GM18526 (cell line): ENCODE measurements around the gene PGF.

Source experiments
- POLR2A ChIP-seq: IDR thresholded peaks from 3 replicates; pipeline ENCODE4 v1.6.1; 2011; ENCODE audit not compliant: insufficient read length; ENCODE audit errors: extremely low read depth

PGF gene

GRCh38 chr14:74952180-74952665 lies 3.2 kb downstream of the PGF start:
- TF ChIP-seq POLR2A, result no peak

- no peak for TF ChIP-seq POLR2A
These were observed 3.8 kb downstream of the PGF start for GRCh38 chr14:74951443-74952179.

- TF ChIP-seq POLR2A, result no peak
These were observed 4.5 kb downstream of the PGF start for GRCh38 chr14:74950795-74951442.

DNA sequence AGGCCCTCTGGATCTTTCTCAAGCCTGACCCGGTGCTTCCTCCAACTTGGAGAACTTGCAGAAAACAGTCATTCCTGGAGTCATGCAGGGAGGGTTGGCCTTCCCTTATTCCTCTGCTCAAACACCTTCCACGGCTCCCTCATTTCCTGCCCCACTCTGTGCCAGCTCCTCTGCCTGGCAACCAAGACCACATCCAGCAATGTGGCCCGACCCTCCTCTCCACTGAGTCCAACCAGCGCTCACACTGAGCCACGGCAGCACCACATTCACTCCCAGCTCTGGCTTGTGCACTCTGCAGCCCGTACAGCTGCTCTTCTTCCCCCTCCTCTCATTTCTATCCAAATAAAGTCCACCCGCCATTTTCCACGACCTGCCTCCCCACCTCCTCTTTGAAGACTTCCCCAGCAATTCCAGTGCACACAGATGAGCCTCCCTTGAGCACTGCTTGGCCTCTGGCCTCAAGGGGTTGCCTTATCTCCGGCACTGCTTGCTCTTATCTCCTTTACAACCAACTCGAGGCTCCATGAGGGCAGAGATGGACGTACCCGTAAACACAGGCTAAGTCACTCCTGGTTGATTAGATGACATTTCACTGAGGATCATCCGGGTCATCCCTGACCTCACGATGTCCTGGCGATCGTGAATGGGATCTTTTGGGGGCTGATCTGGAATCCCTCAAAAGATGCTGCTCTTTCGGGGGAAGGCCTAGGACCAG lies 5.4 kb downstream of the PGF start:
- TF ChIP-seq POLR2A, result no peak

DNA sequence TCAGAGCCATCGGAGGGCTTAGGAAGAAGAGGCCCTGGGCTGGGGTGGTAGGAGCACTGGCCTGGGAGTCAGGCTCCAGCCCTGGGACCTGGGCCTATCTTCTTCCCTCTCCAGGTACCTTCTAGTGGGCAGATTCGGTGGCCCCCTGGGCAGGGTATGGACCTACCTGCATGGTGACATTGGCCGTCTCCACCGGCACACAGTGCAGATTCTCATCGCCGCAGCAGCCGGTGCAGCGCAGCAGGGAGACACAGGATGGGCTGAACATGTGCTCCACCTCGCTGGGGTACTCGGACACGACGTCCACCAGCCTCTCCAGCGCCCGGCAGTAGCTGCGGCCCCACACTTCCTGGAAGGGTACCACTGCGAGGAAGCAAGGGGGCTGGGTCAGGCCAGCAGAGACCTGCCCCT lies 6.2 kb downstream of the PGF start:
- no peak for TF ChIP-seq POLR2A

DNA sequence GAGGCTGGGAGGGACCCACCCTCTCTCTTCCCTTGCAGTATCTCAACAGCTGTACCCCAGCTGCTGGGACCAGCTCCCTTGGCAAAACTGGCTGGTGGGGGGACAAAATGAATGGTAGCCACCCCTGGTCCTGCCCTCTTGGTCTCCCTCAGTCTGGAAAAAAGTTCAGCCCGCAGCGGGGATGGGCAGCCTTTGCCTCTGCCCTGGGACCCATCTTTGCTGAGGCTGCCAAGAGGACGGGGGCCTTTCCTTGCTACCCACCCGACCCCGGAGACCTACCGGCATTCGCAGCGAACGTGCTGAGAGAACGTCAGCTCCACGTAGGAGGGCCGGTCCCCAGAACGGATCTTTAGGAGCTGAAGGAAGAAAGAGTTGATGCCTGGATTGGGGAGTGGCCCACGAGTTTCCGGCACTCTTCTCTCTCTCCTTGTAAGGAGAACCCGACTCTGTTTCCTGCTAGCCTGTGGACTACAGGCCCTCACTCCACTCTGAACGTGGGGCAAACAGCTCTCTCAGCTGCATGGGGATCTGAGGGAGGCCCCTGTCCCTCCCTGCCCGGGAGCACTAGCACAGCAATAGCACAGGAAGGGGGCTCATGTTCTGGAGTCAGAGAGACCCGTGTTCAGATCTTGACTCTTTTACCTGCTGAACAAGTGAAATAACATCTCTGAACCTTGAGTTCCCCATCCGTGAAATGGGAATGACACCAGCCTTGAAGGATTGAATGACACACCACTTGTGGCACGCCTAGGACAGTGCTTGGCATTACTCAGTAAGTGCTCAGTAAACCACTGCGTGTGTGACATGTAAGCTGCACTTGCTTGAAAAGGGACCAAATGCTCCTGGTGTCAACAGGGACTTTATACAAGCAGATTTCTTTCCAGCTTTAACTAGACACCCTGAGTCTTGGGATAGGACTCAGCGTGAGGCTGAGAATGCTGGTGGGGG lies 6.9 kb downstream of the PGF start:
- no peak for TF ChIP-seq POLR2A

DNA sequence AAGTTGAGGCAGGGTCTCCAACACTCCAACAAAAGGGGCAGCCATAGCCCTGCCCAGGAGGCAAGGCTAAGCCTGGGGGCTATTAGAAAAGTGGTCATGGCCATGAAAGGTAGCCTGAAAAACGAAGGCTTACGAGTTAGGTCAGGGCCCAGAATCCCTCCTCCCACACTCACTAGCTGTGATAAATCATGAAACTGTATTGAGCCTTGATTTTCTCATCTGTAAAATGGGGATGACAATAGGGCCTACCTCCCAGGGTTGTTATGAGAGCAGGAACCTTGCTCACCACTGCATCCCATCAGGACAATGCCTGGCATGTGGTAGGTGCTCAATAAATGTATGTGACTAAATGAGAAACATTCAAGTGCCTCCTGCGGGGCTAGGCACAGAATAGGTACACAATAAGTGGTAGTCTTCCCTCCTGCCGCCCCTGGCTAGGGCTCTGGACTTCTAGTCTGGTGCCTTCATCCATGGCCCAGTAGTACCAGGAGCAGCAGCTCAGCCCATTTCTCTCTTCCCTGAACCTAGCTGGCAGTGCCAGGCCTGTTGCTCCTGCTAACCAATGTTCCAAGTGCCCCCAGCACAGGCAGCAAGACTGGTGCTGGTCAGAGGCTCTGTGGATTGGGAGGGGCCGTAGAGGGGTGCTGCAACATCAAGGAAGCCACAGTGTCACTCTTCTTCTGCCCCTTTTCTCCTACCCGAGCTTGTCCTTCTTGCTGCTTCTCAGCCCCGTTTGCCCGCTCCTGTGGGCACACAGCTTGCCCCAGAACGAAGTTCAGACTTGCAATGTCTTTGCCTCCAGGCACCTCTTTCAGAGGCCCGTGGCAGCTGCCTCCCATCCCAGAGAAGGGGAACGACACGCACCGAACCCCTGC lies 7.8 kb downstream of the PGF start:
- no peak for TF ChIP-seq POLR2A

DNA sequence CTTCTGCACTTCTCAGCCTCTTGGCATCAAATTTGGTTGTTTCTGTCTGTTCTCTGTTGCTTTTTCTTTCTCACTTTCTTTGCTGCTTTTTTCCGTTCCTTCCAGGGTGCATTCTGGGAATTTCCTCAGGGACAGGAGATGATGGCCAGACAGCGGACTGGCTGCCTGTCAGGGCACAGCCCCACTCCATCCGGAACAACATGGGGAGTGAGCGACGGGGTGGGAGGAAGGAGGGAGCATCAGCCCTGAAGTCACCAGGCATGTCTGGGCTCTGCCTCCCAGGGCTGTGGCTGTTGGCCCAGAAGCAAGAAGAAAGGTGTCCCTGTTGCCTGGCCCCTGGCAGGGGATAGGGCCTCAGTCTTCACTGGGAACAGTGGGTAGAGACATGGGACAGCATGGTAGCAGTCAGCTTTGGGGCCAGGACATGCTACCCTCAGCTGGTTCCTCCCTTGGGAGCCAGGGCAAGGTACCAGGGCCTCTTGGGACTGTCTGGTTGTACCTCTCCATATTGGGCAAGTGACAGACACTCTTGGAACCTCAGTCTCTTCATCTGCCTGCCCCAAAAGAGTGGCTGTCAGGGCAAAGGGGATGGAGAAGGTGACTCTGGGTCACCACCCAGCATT lies 8.6 kb downstream of the PGF start:
- no peak for TF ChIP-seq POLR2A

DNA sequence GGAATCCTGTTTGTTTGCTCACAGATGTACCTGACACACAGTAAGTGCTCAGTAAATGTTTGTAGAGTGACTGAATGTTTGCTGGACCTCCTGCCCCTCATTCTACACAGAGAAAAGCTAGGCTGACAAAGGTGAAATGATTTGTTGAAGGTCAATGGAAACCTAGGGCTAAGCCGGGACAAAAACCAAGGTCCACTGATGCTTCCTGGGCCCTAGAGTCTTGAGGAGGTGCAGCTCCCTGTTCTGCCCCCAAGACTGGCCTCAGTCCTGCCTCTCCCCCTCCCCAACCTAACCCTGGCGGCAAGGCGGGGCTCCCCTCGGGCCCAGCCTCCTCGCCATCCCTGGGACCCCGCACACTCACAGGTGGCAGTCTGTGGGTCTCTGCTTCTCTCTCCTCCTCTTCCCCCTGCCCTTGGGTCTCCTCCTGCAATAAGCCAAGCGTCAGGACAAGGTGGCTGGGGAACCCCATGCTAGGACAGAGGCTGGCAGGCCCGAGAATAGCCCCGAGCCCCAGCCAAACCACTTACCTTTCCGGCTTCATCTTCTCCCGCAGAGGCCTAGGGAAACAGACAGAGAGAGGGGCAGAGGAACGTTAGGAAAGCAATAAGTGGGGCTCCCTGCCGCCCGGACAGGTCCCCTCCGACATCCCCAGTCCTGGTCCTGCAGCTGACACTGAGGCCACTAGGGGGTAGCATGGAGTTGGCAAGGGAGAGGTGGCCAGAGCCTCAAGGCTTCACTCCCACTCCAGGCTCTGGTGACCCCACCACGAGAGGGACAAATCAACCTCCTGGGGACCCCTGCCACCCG lies 9.3 kb downstream of the PGF start:
- no peak for TF ChIP-seq POLR2A

- no peak for TF ChIP-seq POLR2A
These were observed 10.0 kb downstream of the PGF start for GRCh38 chr14:74945261-74945851.

- no peak for TF ChIP-seq POLR2A
These were observed 12.8 kb downstream of the PGF start for GRCh38 chr14:74942608-74943007.

DNA sequence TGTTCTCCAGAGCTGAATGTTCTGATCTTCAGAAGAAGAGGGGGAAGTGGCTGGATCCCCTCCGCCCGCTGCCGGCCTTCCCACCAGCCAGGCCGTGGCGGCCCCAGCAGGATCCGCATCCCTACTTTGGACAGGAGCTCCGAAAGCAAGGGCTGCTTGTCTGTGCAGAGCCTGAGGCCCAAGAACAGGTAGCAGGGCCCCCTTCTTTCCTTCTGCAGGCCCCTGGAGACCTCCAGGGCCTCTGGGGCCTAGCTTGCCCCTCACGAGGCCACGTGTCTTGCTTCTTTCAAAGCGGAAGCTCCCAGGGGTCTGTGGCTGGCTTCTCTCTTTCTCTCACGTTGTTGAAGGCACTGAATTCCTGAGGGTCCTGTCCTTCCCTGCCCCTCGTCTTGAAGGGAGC lies 13.2 kb downstream of the PGF start:
- TF ChIP-seq POLR2A, result no peak
